Measurements from ENCODE around the gene GREB1L. TPM values are rescaled to one million over a fixed set of nuclear protein-coding genes. Genes with fewer than 3 reads are reported as not detected.

The GREB1L gene
- total and polyA plus RNA-seq, 9 of the 15 experiments (the other 6 are each of a cell fraction or from before 2014, with no cell fraction given), result 0.03 TPM; not detected in 8

DNA sequence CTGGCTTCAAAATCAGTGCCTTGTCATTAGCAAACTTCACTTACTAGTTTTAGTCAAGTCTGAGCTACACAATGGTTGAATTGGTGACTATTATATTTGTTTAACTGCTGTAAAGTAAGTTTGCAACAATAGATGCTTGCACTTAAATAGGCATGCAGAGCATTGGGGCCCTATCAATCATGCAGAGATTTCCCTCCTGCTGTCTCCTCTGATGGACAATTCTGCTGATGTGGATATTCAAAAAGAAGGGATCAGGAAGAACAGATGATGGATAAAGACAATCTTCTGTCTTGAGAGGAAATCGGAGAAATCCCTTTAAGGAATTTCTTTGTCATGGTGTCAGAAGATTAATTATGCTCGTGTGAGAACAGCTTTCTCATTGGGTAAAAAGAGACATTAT lies 89.0 kb downstream of the GREB1L start (continued):
- no peak for TF ChIP-seq ZFP1 (CRISPR knock-in tag; IDR thresholded peaks at IDR 0.05)
- TF ChIP-seq NONO (IDR thresholded peaks at IDR 0.05; ENCODE audit: low read depth in 2 of 2, low read length in 1 of 2), result no peak
- TF ChIP-seq RNF2 (IDR thresholded peaks at IDR 0.05), result no peak
- TF ChIP-seq, protein P1, sequence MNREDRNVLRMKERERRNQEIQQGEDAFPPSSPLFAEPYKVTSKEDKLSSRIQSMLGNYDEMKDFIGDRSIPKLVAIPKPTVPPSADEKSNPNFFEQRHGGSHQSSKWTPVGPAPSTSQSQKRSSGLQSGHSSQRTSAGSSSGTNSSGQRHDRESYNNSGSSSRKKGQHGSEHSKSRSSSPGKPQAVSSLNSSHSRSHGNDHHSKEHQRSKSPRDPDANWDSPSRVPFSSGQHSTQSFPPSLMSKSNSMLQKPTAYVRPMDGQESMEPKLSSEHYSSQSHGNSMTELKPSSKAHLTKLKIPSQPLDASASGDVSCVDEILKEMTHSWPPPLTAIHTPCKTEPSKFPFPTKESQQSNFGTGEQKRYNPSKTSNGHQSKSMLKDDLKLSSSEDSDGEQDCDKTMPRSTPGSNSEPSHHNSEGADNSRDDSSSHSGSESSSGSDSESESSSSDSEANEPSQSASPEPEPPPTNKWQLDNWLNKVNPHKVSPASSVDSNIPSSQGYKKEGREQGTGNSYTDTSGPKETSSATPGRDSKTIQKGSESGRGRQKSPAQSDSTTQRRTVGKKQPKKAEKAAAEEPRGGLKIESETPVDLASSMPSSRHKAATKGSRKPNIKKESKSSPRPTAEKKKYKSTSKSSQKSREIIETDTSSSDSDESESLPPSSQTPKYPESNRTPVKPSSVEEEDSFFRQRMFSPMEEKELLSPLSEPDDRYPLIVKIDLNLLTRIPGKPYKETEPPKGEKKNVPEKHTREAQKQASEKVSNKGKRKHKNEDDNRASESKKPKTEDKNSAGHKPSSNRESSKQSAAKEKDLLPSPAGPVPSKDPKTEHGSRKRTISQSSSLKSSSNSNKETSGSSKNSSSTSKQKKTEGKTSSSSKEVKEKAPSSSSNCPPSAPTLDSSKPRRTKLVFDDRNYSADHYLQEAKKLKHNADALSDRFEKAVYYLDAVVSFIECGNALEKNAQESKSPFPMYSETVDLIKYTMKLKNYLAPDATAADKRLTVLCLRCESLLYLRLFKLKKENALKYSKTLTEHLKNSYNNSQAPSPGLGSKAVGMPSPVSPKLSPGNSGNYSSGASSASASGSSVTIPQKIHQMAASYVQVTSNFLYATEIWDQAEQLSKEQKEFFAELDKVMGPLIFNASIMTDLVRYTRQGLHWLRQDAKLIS (CRISPR knock-in tag; IDR thresholded peaks at IDR 0.05), result no peak

DNA sequence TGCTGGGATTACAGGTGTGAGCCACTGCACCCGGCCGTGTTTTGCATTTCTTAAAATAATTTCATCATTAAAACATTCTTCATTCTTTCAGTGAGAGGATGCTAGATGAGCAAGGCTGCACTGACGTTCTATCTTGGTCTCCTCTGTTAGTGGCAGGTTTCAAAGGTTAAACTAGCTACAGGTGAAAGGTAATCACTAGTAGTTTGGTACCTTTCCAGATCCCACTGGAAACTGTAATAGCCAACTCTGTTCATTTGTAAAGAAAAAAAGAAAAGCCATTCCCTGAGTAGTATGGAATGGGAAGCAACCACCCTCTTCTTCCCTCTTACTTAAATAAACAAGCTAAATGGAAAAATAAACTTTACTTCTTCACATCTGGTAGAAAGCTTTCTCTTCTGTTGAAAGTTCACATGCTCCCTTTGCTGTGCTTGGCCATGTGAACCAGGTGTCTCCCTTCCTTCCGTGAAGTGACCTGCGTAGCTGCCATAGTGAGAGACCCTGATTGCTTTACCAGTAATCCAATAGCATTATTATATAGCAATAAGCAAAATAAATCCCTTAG lies 94.0 kb downstream of the GREB1L start:
- ChIA-PET CTCF (ENCODE audit: low intra/inter-chr PET ratio) (no interaction called here), POLR2A (no interaction called here)
- no peak overlapping the region for H3K27ac ChIP-seq (ENCODE audit: extremely low read depth, low read depth, low read length)
- intact Hi-C loops (cut with micrococcal nuclease), result loop anchor here (10.0 kb wide), 1 partner anchor 51 kb away; no protein-coding TSS in a partner anchor
- H3K36me3 ChIP-seq (ENCODE audit: control insufficient read depth, insufficient read depth, low read length), result no peaks in the 10 kb centered on the region
- ATAC-seq (no peak), FAIRE-seq (no peak), DNase-seq (ENCODE audit: extremely low read depth in 1 of 4, low spot score in 3 of 4) (no peak)
- no peaks in the 10 kb centered on the region for H3K9me1 ChIP-seq (ENCODE audit: control insufficient read depth, insufficient read depth, low read length)
- WGBS (ENCODE audit: insufficient coverage, low coverage, missing lambda C conversion rate), result 3% methylated on average over 5 of the region's 5 CpGs
- H3K27me3 ChIP-seq (ENCODE audit: control insufficient read depth in 2 of 2, insufficient read depth in 2 of 2, low read length in 2 of 2), result peaks cover 0 to 9% of the 10 kb centered on the region in 2 experiments; a peak in 3 of 5 replicates
- H3K4me2 ChIP-seq (ENCODE audit: insufficient read depth, low read length), result no peak overlapping the region
- H3K79me2 ChIP-seq (ENCODE audit: control insufficient read depth, insufficient read depth, low read length), result no peaks in the 10 kb centered on the region
- H2AFZ ChIP-seq (ENCODE audit: low read depth, low read length), result no peak overlapping the region
- BruUV-seq (replicated peaks), result no TSS peak
- no peaks in the 10 kb centered on the region for H3K4me1 ChIP-seq (replicated peaks in 1 of 2; ENCODE audit: control insufficient read depth in 2 of 2, insufficient read depth in 2 of 2, low read length in 2 of 2)
- no peak overlapping the region for H3K4me3 ChIP-seq
- no peak overlapping the region for H3K9ac ChIP-seq (ENCODE audit: insufficient read depth in 1 of 2, low read depth in 2 of 2, low read length in 2 of 2)
- in situ Hi-C loops (cut with MboI), result loop anchor here (5.0 kb wide), 1 partner anchor 39 kb away; no protein-coding TSS in a partner anchor
- TF ChIP-seq, protein P2, sequence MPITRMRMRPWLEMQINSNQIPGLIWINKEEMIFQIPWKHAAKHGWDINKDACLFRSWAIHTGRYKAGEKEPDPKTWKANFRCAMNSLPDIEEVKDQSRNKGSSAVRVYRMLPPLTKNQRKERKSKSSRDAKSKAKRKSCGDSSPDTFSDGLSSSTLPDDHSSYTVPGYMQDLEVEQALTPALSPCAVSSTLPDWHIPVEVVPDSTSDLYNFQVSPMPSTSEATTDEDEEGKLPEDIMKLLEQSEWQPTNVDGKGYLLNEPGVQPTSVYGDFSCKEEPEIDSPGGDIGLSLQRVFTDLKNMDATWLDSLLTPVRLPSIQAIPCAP (CRISPR knock-in tag; IDR thresholded peaks at IDR 0.05; ENCODE audit: borderline replicate concordance), result no peak
- TF ChIP-seq ADNP (tag; IDR thresholded peaks at IDR 0.05) (no peak), CREM (IDR thresholded peaks at IDR 0.05; ENCODE audit: low read depth) (no peak), ZSCAN32 (CRISPR knock-in tag; IDR thresholded peaks at IDR 0.05) (no peak), SAFB2 (IDR thresholded peaks at IDR 0.05; ENCODE audit: borderline replicate concordance, low read depth, low read length, severe bottlenecking) (no peak), MAFK (IDR thresholded peaks at IDR 0.05; ENCODE audit: low read length) (no peak), ZNF551 (CRISPR knock-in tag; IDR thresholded peaks at IDR 0.05) (no peak), DMBX1 (CRISPR knock-in tag; IDR thresholded peaks at IDR 0.05; ENCODE audit: borderline replicate concordance) (no peak), SRSF3 (IDR thresholded peaks at IDR 0.05; ENCODE audit: insufficient read depth, low read length) (no peak), ZNF766 (CRISPR knock-in tag; conservative IDR thresholded peaks at IDR 0.05) (no peak), BRCA1 (IDR thresholded peaks at IDR 0.05) (no peak), BRCA1 (CRISPR knock-in tag; IDR thresholded peaks at IDR 0.05) (no peak), FOXK2 (conservative IDR thresholded peaks at IDR 0.05 in 1 of 2, IDR thresholded peaks at IDR 0.05 in 1 of 2; ENCODE audit: low read depth in 2 of 2) (no peak)
- no peaks in the 10 kb centered on the region for H4K20me1 ChIP-seq (replicated peaks; ENCODE audit: control insufficient read depth, insufficient read depth, low read length)
- H3K9me3 ChIP-seq (replicated peaks; ENCODE audit: control insufficient read depth, insufficient read depth, low read depth, low read length), result no peaks in the 10 kb centered on the region
